Right ventricle myocardium inferior (tissue), 1 donor: ENCODE measurements around the gene ZNF705A. TPM values are rescaled to one million over a fixed set of nuclear protein-coding genes. Genes with fewer than 3 reads are reported as not detected.

Source experiments
- total RNA-seq: library from RNA; stranded (reverse); fragmentation: NEBNext Ultra II Directional; extraction: Animal tissue kit (Norgen Biotek cat#: 25700); gene quantifications from one replicate; pipeline ENCODE4 v1.2.1, GENCODE V29; 2021
- donor health status: DM: no; HTN: yes; CAD: no; lungs with severe emphysema.

The ZNF705A gene
- total RNA-seq, 1 donor from 2014 or later, result not detected

Other genes starting within 250 kb of the ZNF705A start
- 11.7 TPM for gene SLC2A3, start 220.8 kb upstream of the ZNF705A start, total RNA-seq
- gene FOXJ2, start 124.3 kb upstream of the ZNF705A start, total RNA-seq, result 23.4 TPM
- 9.0 TPM for gene C3AR1, start 90.7 kb upstream of the ZNF705A start, total RNA-seq
- 16.6 TPM for gene NECAP1, start 74.7 kb upstream of the ZNF705A start, total RNA-seq
- 1.2 TPM for gene CLEC4A, start 33.4 kb upstream of the ZNF705A start, total RNA-seq
- 0.46 TPM for gene FAM90A1, start 70.6 kb downstream of the ZNF705A start, total RNA-seq